Gastrocnemius medialis (tissue), 4 donors: Measurements from ENCODE around the gene TEX12. TPM values are rescaled to one million over a fixed set of nuclear protein-coding genes. Genes with fewer than 3 reads are reported as not detected.
A peak's percentile ranks its signal among the peaks of the same experiment; 100 is the strongest.

Experiments used
- ATAC-seq, 2 donors: fragments of 150-250 bp; one replicate each; pipeline ENCODE4 v1.9.1; 2016
- DNase-seq, 2 donors: peaks; one replicate each; pipeline ENCODE4 v3.0.0-alpha.2; 2019
- H3K27ac ChIP-seq, 4 donors: fragments of 200-600 bp; sonication (generic); 1 replicate in 1 of 4; 2 replicates in 3 of 4; pipeline ENCODE4 v1.5.1; 2016 to 2018; ENCODE audit warnings: mild to moderate bottlenecking in 2 of 4, moderate library complexity in 1 of 4
- H3K27me3 ChIP-seq, 3 donors: fragments of 200-600 bp; sonication (generic) in 2 of 3; 1 replicate in 1 of 3; 2 replicates in 2 of 3; pipeline versions ENCODE4 v1.5.1 to v1.6.0; 2016 to 2019; ENCODE audit warnings: mild to moderate bottlenecking in 1 of 3, moderate library complexity in 1 of 3
- H3K36me3 ChIP-seq, 2 donors: fragments of 200-600 bp; sonication (generic) in 1 of 2; one replicate each; pipeline ENCODE4 v1.5.1; 2017 to 2018
- H3K4me1 ChIP-seq, 2 donors: fragments of 200-600 bp; sonication (generic) in 1 of 2; one replicate each; pipeline ENCODE4 v1.5.1; 2016 to 2017; ENCODE audit warnings: mild to moderate bottlenecking in 2 of 2
- H3K4me3 ChIP-seq, 4 donors: fragments of 200-600 bp; sonication (generic) in 3 of 4; 1 replicate in 1 of 4; 2 replicates in 3 of 4; pipeline ENCODE4 v1.5.1; 2016 to 2019; ENCODE audit warnings: mild to moderate bottlenecking in 2 of 4
- H3K9me3 ChIP-seq, 3 donors: fragments of 200-600 bp; sonication (generic) in 2 of 3; 1 replicate in 1 of 3; 2 replicates in 2 of 3; pipeline ENCODE4 v1.5.1; 2016 to 2019
- POLR2A ChIP-seq, 2 donors: fragments of 450-650 bp; IDR thresholded peaks; one replicate each; pipeline ENCODE4 v1.6.1; 2017; ENCODE audit warnings: antibody characterized with exemption in 2 of 2, mild to moderate bottlenecking in 2 of 2, moderate library complexity in 2 of 2
- in situ Hi-C, 4 donors: fragments of 200-750 bp; cut with MboI; loops; one replicate each; pipeline versions ENCODE4 v1.15.0 to v1.8.0; 2017; ENCODE audit warnings: low sequenced_read_pairs in 4 of 4
- intact Hi-C: fragments of 100-400 bp; cut with DNase I; formaldehyde crosslinking; loops from one replicate; pipeline ENCODE4 v1.15.1; 2023; ENCODE audit warnings: low total_unique reads
- total RNA-seq, 4 donors: library from RNA; depleted of rRNA; stranded (reverse); fragments of >200 nt; gene quantifications; one replicate each; pipeline versions ENCODE4 v1.1.0 to v1.2.3, GENCODE V29; 2016
- TF ChIP-seq, protein P1 (sequence below), 5 experiments: fragments of 450-650 bp in 3 of 5; fragments of 200-600 bp in 2 of 5; sonication (generic) in 2 of 5; IDR thresholded peaks in 4 of 5; conservative IDR thresholded peaks in 1 of 5; 1 replicate in 4 of 5; 2 replicates in 1 of 5; pipeline ENCODE4 v1.5.1; 2016 to 2019; ENCODE audit warnings: antibody characterized with exemption in 5 of 5, mild to moderate bottlenecking in 3 of 5, moderate library complexity in 3 of 5

The TEX12 gene
- total RNA-seq, 4 donors from 2014 or later, result 0.62 to 2.1 (median 0.68) TPM; not detected in 1

DNA sequence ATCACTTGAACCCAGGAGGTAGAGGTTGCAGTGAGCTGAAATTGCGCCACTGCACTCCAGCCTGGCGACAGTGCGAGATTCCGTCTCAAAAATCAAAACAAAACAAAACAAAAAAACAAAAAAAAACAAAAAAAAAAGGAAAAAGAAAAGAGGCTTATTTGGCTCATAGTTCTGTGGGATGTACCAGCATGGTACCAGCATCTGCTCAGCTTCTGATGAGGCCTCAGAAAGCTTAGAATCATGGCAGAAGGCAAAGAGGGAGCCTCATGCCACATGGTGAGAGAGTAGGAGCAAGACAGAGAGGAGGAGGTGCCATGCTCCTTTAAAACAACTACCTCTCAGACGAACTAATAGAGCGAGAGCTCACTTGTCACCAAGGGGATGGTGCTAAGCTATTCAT is 48.4 kb downstream of the TEX12 start:
- Histone ChIP-seq H3K4me1 (no peaks in the 10 kb centered on the region), H3K27ac (no peak overlapping the region), H3K27me3 (no peaks in the 10 kb centered on the region), H3K36me3 (no peaks in the 10 kb centered on the region), H3K9me3 (no peaks in the 10 kb centered on the region), H3K4me3 (no peak overlapping the region)
- intact Hi-C loops, result no loop called here
- TF ChIP-seq, protein P1, sequence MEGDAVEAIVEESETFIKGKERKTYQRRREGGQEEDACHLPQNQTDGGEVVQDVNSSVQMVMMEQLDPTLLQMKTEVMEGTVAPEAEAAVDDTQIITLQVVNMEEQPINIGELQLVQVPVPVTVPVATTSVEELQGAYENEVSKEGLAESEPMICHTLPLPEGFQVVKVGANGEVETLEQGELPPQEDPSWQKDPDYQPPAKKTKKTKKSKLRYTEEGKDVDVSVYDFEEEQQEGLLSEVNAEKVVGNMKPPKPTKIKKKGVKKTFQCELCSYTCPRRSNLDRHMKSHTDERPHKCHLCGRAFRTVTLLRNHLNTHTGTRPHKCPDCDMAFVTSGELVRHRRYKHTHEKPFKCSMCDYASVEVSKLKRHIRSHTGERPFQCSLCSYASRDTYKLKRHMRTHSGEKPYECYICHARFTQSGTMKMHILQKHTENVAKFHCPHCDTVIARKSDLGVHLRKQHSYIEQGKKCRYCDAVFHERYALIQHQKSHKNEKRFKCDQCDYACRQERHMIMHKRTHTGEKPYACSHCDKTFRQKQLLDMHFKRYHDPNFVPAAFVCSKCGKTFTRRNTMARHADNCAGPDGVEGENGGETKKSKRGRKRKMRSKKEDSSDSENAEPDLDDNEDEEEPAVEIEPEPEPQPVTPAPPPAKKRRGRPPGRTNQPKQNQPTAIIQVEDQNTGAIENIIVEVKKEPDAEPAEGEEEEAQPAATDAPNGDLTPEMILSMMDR (IDR thresholded peaks at IDR 0.05 in 4 of 5, conservative IDR thresholded peaks at IDR 0.05 in 1 of 5), result no peak
- no peak for TF ChIP-seq POLR2A (IDR thresholded peaks at IDR 0.05)
- ATAC-seq, result no peak
- no peak for DNase-seq
- in situ Hi-C loops, result loop anchor here in 2 of 4 donors (10.0 to 25.0 kb wide), 2 partner anchors 1072 to 1079 kb away; no protein-coding TSS in a partner anchor

DNA sequence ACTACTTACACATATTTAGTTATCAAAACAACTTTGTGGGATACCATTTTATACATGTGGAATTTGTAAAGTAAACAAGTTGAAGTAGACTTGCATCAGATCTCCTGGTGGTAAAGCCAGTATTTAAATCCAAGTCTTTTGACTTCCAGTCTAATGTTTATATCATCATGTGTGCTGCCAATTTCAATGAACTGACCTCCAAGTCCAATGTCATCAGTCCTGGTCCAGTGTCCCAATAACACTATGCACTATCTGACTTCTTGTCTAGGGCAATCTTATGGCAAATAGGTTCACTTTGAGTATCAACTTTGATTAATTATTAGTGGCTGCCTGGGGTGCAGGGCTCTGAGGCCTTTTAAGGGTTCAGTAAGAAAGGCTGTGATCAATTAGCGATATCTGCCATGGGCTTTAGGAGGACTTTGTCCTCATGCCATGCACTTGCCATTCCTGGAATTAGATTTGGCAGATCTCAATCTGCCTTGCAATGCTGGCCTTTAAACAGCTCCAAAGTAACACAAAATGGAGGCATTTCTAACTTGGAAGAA is 49.5 kb downstream of the TEX12 start:
- no peak overlapping the region for H3K27ac ChIP-seq
- H3K9me3 ChIP-seq, result no peaks in the 10 kb centered on the region
- H3K4me3 ChIP-seq, result no peak overlapping the region
- H3K4me1 ChIP-seq, result no peaks in the 10 kb centered on the region
- ATAC-seq (no peak), DNase-seq (no peak)
- no peaks in the 10 kb centered on the region for H3K36me3 ChIP-seq
- H3K27me3 ChIP-seq, result no peaks in the 10 kb centered on the region
- in situ Hi-C loops, result loop anchor here in 2 of 4 donors (10.0 to 25.0 kb wide), 2 partner anchors 1071 to 1078 kb away; no protein-coding TSS in a partner anchor
- no peak for TF ChIP-seq POLR2A (IDR thresholded peaks at IDR 0.05)
- TF ChIP-seq, protein P1 (IDR thresholded peaks at IDR 0.05 in 4 of 5, conservative IDR thresholded peaks at IDR 0.05 in 1 of 5), result no peak
- intact Hi-C loops, result no loop called here

DNA sequence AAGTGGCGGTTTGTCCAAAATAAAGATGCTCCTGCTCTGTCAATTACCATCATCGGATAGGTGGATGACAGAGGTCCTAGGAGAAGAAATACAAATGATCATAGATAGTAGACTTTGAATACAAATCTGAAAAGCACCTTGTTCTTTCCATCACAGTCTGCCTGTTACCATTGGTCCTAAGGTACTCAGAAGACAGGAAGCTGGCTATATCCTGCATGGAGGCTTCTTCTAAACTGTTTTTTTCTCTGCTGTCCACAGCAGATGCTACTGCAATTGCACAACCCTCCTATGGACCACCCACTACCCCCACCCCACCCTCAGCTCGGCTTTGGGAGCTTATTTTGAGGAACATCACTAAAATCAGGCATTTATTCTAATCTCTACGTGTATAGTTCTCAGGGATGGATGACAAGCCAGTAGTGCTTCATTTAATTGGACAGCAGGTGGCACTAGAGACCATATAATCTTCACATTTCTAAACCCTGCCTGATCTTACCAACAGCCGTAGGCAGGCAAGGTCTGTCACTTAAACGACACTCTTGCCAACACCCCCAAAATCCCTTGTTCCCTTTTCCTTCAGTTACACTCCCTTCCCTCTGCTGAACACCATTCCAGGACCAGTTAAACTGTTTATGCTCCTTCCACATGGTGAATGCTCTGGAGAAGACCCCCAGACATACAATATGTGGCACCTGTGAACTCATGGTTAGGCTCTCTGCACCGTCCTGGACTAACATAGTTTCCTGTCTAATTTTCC is 52.5 kb downstream of the TEX12 start:
- Histone ChIP-seq H3K27ac (no peak overlapping the region), H3K9me3 (no peaks in the 10 kb centered on the region), H3K36me3 (no peaks in the 10 kb centered on the region), H3K4me1 (no peaks in the 10 kb centered on the region), H3K4me3 (no peak overlapping the region), H3K27me3 (no peaks in the 10 kb centered on the region)
- TF ChIP-seq, protein P1 (IDR thresholded peaks at IDR 0.05 in 4 of 5, conservative IDR thresholded peaks at IDR 0.05 in 1 of 5), result peak; percentile 83 to 86 (median 85)
- no peak for TF ChIP-seq POLR2A (IDR thresholded peaks at IDR 0.05)
- ATAC-seq, result peak; percentile 92 to 97
- peak; percentile 13 to 21 for DNase-seq
- in situ Hi-C loops (loop anchor here (5.0 to 25.0 kb wide), 3 partner anchors 58 to 1075 kb away; no protein-coding TSS in a partner anchor), intact Hi-C loops (loop anchor here (1.0 to 10.0 kb wide), 3 partner anchors 61 to 1095 kb away; partner anchors contain the start of gene TTC12)

DNA sequence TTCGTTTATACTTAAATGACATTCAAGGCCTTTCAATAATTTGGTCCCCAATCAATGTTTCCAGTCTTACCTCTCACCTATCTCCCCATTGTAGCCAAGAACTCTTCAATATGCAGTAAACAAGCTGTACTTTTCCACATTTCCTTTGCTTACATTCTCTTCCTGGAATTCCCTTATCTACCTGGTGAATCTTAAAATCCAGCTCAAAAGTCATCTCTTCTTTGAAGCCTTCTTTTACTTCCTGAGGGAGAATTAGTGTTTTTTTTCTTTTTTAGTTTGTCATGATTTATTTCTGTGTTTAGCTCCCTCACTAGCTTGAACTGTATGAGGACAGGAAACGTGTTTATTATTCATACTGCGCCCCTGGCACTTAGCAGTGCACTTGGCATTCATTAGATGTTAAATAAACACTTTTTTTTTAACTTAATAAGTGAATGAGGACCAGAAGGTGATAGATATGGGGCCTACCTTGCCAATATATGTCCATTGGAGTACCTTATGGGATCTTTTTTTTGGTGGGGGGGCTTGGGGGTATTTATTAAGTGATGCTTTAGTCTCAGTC is 54.2 kb downstream of the TEX12 start:
- no peak overlapping the region for H3K4me3 ChIP-seq
- no peaks in the 10 kb centered on the region for H3K36me3 ChIP-seq
- TF ChIP-seq, protein P1 (IDR thresholded peaks at IDR 0.05 in 4 of 5, conservative IDR thresholded peaks at IDR 0.05 in 1 of 5), result no peak
- TF ChIP-seq POLR2A (IDR thresholded peaks at IDR 0.05), result no peak
- DNase-seq (no peak), ATAC-seq (no peak)
- H3K27ac ChIP-seq, result no peak overlapping the region
- H3K4me1 ChIP-seq, result no peaks in the 10 kb centered on the region
- intact Hi-C loops, result loop anchor here (10.0 kb wide), 2 partner anchors 333 to 1093 kb away; partner anchors contain the start of gene TTC12
- in situ Hi-C loops, result loop anchor here (5.0 to 25.0 kb wide), 2 partner anchors 56 to 1066 kb away; no protein-coding TSS in a partner anchor
- no peaks in the 10 kb centered on the region for H3K27me3 ChIP-seq
- H3K9me3 ChIP-seq, result no peaks in the 10 kb centered on the region

Other genes starting within 250 kb of the TEX12 start
- gene C11orf52, start 248.5 kb upstream of the TEX12 start, total RNA-seq, result 10 to 100 TPM in 2 of 4 donors, 1 to 10 TPM in 2; 6.3 to 23.8 (median 11.9) TPM
- gene DIXDC1, start 230.0 kb upstream of the TEX12 start, total RNA-seq, result 10 to 100 TPM in 1 of 4 donors, 1 to 10 TPM in 3; 1.9 to 10.4 (median 5.0) TPM
- 100 to 1,000 TPM in 1 of 4 donors, 10 to 100 TPM in 3; 60.1 to 117 (median 67.8) TPM for gene DLAT, start 142.0 kb upstream of the TEX12 start, total RNA-seq
- gene PIH1D2, start 93.4 kb upstream of the TEX12 start, total RNA-seq, result 1 to 10 TPM in 2 of 4 donors, under 1 TPM in 2; 0.42 to 1.6 (median 0.92) TPM
- gene NKAPD1, start 93.1 kb upstream of the TEX12 start, total RNA-seq, result 10 to 100 TPM in 2 of 4 donors, 1 to 10 TPM in 2; 4.0 to 10.5 (median 9.0) TPM
- 10 to 100 TPM; 60.3 to 93.2 (median 69.4) TPM for gene TIMM8B, start 80.6 kb upstream of the TEX12 start, total RNA-seq
- 100 to 1,000 TPM; 170 to 261 (median 202) TPM for gene SDHD, start 80.5 kb upstream of the TEX12 start, total RNA-seq
- 10 to 100 TPM in 1 of 4 donors, 1 to 10 TPM in 2, under 1 TPM in 1; 0.58 to 11.7 (median 6.8) TPM for gene IL18, start 3.3 kb upstream of the TEX12 start, total RNA-seq
- 1 to 10 TPM; 2.9 to 5.8 (median 4.2) TPM for gene BCO2, start 8.1 kb downstream of the TEX12 start, total RNA-seq
- 10 to 100 TPM; 23.4 to 81.5 (median 38.5) TPM for gene PTS, start 59.1 kb downstream of the TEX12 start, total RNA-seq
- gene PLET1, start 93.5 kb downstream of the TEX12 start, total RNA-seq, result not detected